B cell (primary cell): ENCODE measurements around the gene PIP4K2A. TPM values are rescaled to one million over a fixed set of nuclear protein-coding genes. Genes with fewer than 3 reads are reported as not detected.

Experiments used
- ATAC-seq: fragments of 200-7000 bp; cut with Tn5 transposase; one replicate; pipeline ENCODE4 v1.10.0; 2021; ENCODE audit warnings: low read depth, mild to moderate bottlenecking, moderate number of reproducible peaks, moderate library complexity
- CTCF ChIA-PET: fragments of 350-600 bp; sonication (Branson Sonifier 250); formaldehyde crosslinking; loops from one replicate; lab custom pipeline; 2021; ENCODE audit warnings: antibody characterized with exemption, inconsistent platforms; lab: Charles Lee
- POLR2A ChIA-PET: fragments of 350-600 bp; sonication (Branson Sonifier 250); formaldehyde crosslinking; loops from one replicate; lab custom pipeline; 2021; ENCODE audit warnings: antibody characterized with exemption; lab: Charles Lee
- DNase-seq: peaks from one replicate; pipeline ENCODE4 v3.0.0; 2013
- H2AFZ ChIP-seq: 2 replicates; pipeline ENCODE4 v1.6.1; 2012; ENCODE audit warnings: mild to moderate bottlenecking, low read depth, low read length; ENCODE audit not compliant: insufficient read depth, poor library complexity, severe bottlenecking
- H3K27ac ChIP-seq, 2 donors: 1 replicate in 1 of 2; 2 replicates in 1 of 2; pipeline ENCODE4 v1.5.1; 2012 to 2013; ENCODE audit warnings: low read length in 2 of 2, mild to moderate bottlenecking in 2 of 2, moderate library complexity in 1 of 2
- H3K27me3 ChIP-seq, 4 experiments: fragments of 200-600 bp in 1 of 4; sonication (generic) in 1 of 4; replicated peaks in 1 of 4; 1 replicate in 2 of 4; 2 replicates in 2 of 4; pipeline versions ENCODE4 v1.6.1 to v1.7.0; 2013 to 2016; ENCODE audit warnings: low read length in 3 of 4, mild to moderate bottlenecking in 2 of 4, mixed read lengths in 1 of 4, moderate library complexity in 1 of 4; ENCODE audit not compliant: insufficient read depth in 4 of 4, control insufficient read depth in 3 of 4; ENCODE audit errors: control extremely low read depth in 1 of 4
- H3K36me3 ChIP-seq, 2 experiments: replicated peaks in 1 of 2; 1 replicate in 1 of 2; 2 replicates in 1 of 2; pipeline versions ENCODE4 v1.6.1 to v1.7.1; 2013; ENCODE audit warnings: low read length in 1 of 2; ENCODE audit not compliant: insufficient read depth in 2 of 2, control insufficient read depth in 1 of 2; ENCODE audit errors: control extremely low read depth in 1 of 2, extremely low read depth in 1 of 2
- H3K4me1 ChIP-seq, 2 donors: fragments of 200-600 bp in 1 of 2; sonication (generic) in 1 of 2; 1 replicate in 1 of 2; 2 replicates in 1 of 2; pipeline versions ENCODE4 v1.5.1 to v1.6.1; 2013 to 2017; ENCODE audit warnings: low read length in 2 of 2; ENCODE audit not compliant: control insufficient read depth in 2 of 2, insufficient read depth in 2 of 2
- H3K4me2 ChIP-seq: replicated peaks from 2 replicates; pipeline ENCODE3; 2012; ENCODE audit warnings: mild to moderate bottlenecking, low read depth, low read length; ENCODE audit not compliant: poor library complexity, severe bottlenecking
- H3K4me3 ChIP-seq, 5 experiments: fragments of 200-600 bp in 1 of 5; sonication (generic) in 1 of 5; 1 replicate in 3 of 5; 2 replicates in 2 of 5; pipeline versions ENCODE4 v1.5.1 to v1.7.0; 2011 to 2016; ENCODE audit warnings: low read length in 4 of 5, mild to moderate bottlenecking in 4 of 5, low read depth in 2 of 5, control low read depth in 1 of 5, moderate library complexity in 1 of 5; ENCODE audit not compliant: insufficient read depth in 1 of 5; ENCODE audit errors: control extremely low read depth in 1 of 5, extremely low read depth in 1 of 5
- H3K79me2 ChIP-seq: fragments of 200-600 bp; sonication (generic); one replicate; pipeline ENCODE4 v1.6.0; 2016; ENCODE audit warnings: low read length; ENCODE audit not compliant: control insufficient read depth, insufficient read depth
- H3K9ac ChIP-seq: fragments of 200-600 bp; sonication (generic); 2 replicates; pipeline ENCODE4 v1.6.1; 2017; ENCODE audit warnings: mild to moderate bottlenecking, low read length, moderate library complexity
- H3K9me3 ChIP-seq, 3 donors: one replicate each; pipeline versions ENCODE4 v1.6.1 to v1.7.1; 2013; ENCODE audit warnings: low read length in 2 of 3; ENCODE audit not compliant: control insufficient read depth in 2 of 3, insufficient read depth in 1 of 3; ENCODE audit errors: control extremely low read depth in 1 of 3
- H4K20me1 ChIP-seq: 2 replicates; pipeline ENCODE4 v1.6.0; 2012; ENCODE audit warnings: mild to moderate bottlenecking, low read length; ENCODE audit not compliant: insufficient read depth, control insufficient read depth, poor library complexity, severe bottlenecking
- H3K27ac Mint-ChIP-seq: one replicate; pipeline ENCODE4 v1.8.0; 2021; ENCODE audit warnings: mixed read lengths
- H3K27me3 Mint-ChIP-seq: one replicate; pipeline ENCODE4 v1.8.0; 2021; ENCODE audit warnings: mixed read lengths
- H3K4me1 Mint-ChIP-seq: one replicate; pipeline ENCODE4 v1.8.0; 2021; ENCODE audit warnings: mixed read lengths
- H3K4me3 Mint-ChIP-seq: one replicate; pipeline ENCODE4 v1.8.0; 2021; ENCODE audit warnings: mixed read lengths
- H3K9me3 Mint-ChIP-seq: one replicate; pipeline ENCODE4 v1.8.0; 2022; ENCODE audit warnings: mixed read lengths; ENCODE audit not compliant: insufficient read depth
- CTCF ChIP-seq: fragments of 200-600 bp; IDR thresholded peaks from one replicate; pipeline ENCODE4 v1.8.0; 2022; ENCODE audit warnings: antibody characterized with exemption, mild to moderate bottlenecking
- EZH2 ChIP-seq: IDR thresholded peaks from 2 replicates; pipeline ENCODE4 v1.6.1; 2012; ENCODE audit warnings: borderline replicate concordance, low read depth, mild to moderate bottlenecking, moderate library complexity, low read length; ENCODE audit not compliant: insufficient read depth, poor library complexity, severe bottlenecking
- WGBS: methylation state at CpG from one replicate; pipeline ENCODE4 v1.1.5; 2013; ENCODE audit warnings: missing lambda C conversion rate; ENCODE audit not compliant: insufficient coverage; 5-methylcytosine and 5-hydroxymethylcytosine counted together
- intact Hi-C: fragments of 100-400 bp; cut with micrococcal nuclease; formaldehyde crosslinking; loops from one replicate; pipeline ENCODE4 v1.10.0; 2022
- polyA plus RNA-seq: library from polyadenylated mRNA; depleted of rRNA; stranded (reverse); fragments of >200 nt; gene quantifications from 2 replicates; pipeline ENCODE4 v1.2.3, GENCODE V29; 2012
- total RNA-seq, 2 donors: library from RNA; stranded (reverse); fragments of 120-200 nt in 1 of 2; gene quantifications; 1 replicate in 1 of 2; 2 replicates in 1 of 2; pipeline versions ENCODE4 v1.2.3 to v1.2.4, GENCODE V29; 2013 to 2022

The PIP4K2A gene
- total and polyA plus RNA-seq, 2 donors (not counting 1 experiment from before 2014, with no cell fraction given), result 21.8 to 103 TPM

- Histone ChIP-seq H3K4me3 (no peak overlapping the region), H2AFZ (no peak overlapping the region), H3K4me2 (no peak overlapping the region), H3K9ac (no peak overlapping the region), H3K9me3 (no peaks in the 10 kb centered on the region), H3K27me3 (no peaks in the 10 kb centered on the region), H3K36me3 (no peaks in the 10 kb centered on the region), H3K27ac (no peak overlapping the region), H4K20me1 (no peaks in the 10 kb centered on the region), H3K79me2 (no peaks in the 10 kb centered on the region), H3K4me1 (peaks cover 17 to 20% of the 10 kb centered on the region in 2 donors)
- Mint-ChIP-seq H3K4me3 (no peak overlapping the region), H3K9me3 (no peaks in the 10 kb centered on the region), H3K4me1 (peaks cover 22% of the 10 kb centered on the region), H3K27ac (no peak overlapping the region), H3K27me3 (peaks cover 3% of the 10 kb centered on the region)
- DNase-seq, result no peak
- ATAC-seq, result no peak
- no peak for TF ChIP-seq CTCF
- no peak for TF ChIP-seq EZH2
- ChIA-PET CTCF (no interaction called here), POLR2A (no interaction called here)
- intact Hi-C loops, result no loop called here
- 87% methylated on average over 4 of the region's 9 CpGs for WGBS
Observed at GRCh38 chr10:22503315-22504088, 210.9 kb downstream of the PIP4K2A start.

GRCh38 chr10:22501863-22502262, 212.5 kb downstream of the PIP4K2A start:
- intact Hi-C loops, result no loop called here
- peaks cover 17% of the 10 kb centered on the region for H3K4me1 Mint-ChIP-seq
- H3K9me3 Mint-ChIP-seq, result no peaks in the 10 kb centered on the region
- no peak for DNase-seq
- Histone ChIP-seq H3K36me3 (no peaks in the 10 kb centered on the region), H3K9ac (no peak overlapping the region), H3K4me3 (no peak overlapping the region), H3K79me2 (no peaks in the 10 kb centered on the region), H3K27me3 (no peaks in the 10 kb centered on the region), H3K9me3 (no peaks in the 10 kb centered on the region), H3K27ac (no peak overlapping the region), H2AFZ (no peak overlapping the region), H4K20me1 (no peaks in the 10 kb centered on the region), H3K4me1 (peaks cover 15 to 16% of the 10 kb centered on the region in 2 donors), H3K4me2 (no peak overlapping the region)
- ChIA-PET POLR2A (no interaction called here), CTCF (no interaction called here)
- WGBS, result 100% methylated on average over 1 of the region's 2 CpGs
- no peak overlapping the region for H3K4me3 Mint-ChIP-seq
- H3K27ac Mint-ChIP-seq, result no peak overlapping the region
- ATAC-seq, result no peak
- H3K27me3 Mint-ChIP-seq, result peaks cover 8% of the 10 kb centered on the region
- TF ChIP-seq EZH2 (no peak), CTCF (no peak)
